GM12878 (cell line): Measurements from ENCODE around the gene BCKDK. TPM values are rescaled to one million over a fixed set of nuclear protein-coding genes. Genes with fewer than 3 reads are reported as not detected.
A peak's percentile ranks its signal among the peaks of the same experiment; 100 is the strongest.

Source experiments
- ATAC-seq: fragments of 200-7000 bp; cut with Tn5 transposase; 3 replicates; pipeline ENCODE4 v1.9.1; 2020; ENCODE audit warnings: mild to moderate bottlenecking, moderate library complexity
- BruUV-seq: library from RNA; stranded (reverse); fragments of 400-500 nt; replicated peaks from 2 replicates; lab custom pipeline; 2021; lab: Mats Ljungman, UMichigan
- CTCF ChIA-PET: fragments of 300-600 bp; sonication (Branson Sonifier 250); formaldehyde crosslinking; extraction: SDS; loops from one replicate; lab custom pipeline; 2021; ENCODE audit warnings: inconsistent platforms; lab: Yijun Ruan, JAX
- POLR2A ChIA-PET: fragments of 350-600 bp; formaldehyde crosslinking; extraction: SDS; loops from one replicate; lab custom pipeline; 2021; ENCODE audit warnings: inconsistent platforms; lab: Charles Lee
- RAD21 ChIA-PET: fragments of 300-600 bp; sonication (Branson Sonifier 250); formaldehyde crosslinking; loops from one replicate; lab custom pipeline; 2023; ENCODE audit warnings: antibody characterized with exemption; ENCODE audit not compliant: unreplicated experiment; lab: Charles Lee
- SMC1A ChIA-PET: fragments of 300-600 bp; sonication (Branson Sonifier 250); formaldehyde crosslinking; loops from one replicate; lab custom pipeline; 2023; ENCODE audit not compliant: unreplicated experiment, uncharacterized antibody; lab: Charles Lee
- DNase-seq: peaks from one replicate; pipeline ENCODE4 v3.0.0-alpha.2; 2011; ENCODE audit warnings: low read depth, low spot score
- FAIRE-seq: peaks from 3 replicates; lab custom pipeline; 2011; peaks lifted over from hg19 to GRCh38; lab: Jason Lieb, UNC
- H2AFZ ChIP-seq: 2 replicates; pipeline ENCODE4 v1.6.0; 2011; ENCODE audit warnings: low read depth, low read length, control low read depth; ENCODE audit not compliant: control insufficient read depth
- H3K27ac ChIP-seq: 2 replicates; pipeline ENCODE4 v1.5.1; 2011; ENCODE audit warnings: control low read depth; ENCODE audit not compliant: control insufficient read depth, insufficient read depth
- H3K27me3 ChIP-seq, 2 experiments: replicated peaks in 1 of 2; 2 replicates each; pipeline versions ENCODE4 v1.6.0 to v1.6.1; 2011; ENCODE audit warnings: low read length in 1 of 2; ENCODE audit not compliant: control insufficient read depth in 2 of 2, insufficient read depth in 2 of 2
- H3K36me3 ChIP-seq, 2 experiments: 2 replicates each; pipeline ENCODE4 v1.5.1; 2011; ENCODE audit warnings: low read length in 1 of 2; ENCODE audit not compliant: control insufficient read depth in 2 of 2, insufficient read depth in 2 of 2
- H3K4me1 ChIP-seq: 2 replicates; pipeline ENCODE4 v1.6.1; 2011; ENCODE audit warnings: mild to moderate bottlenecking, low read length, moderate library complexity, mixed read lengths; ENCODE audit not compliant: control insufficient read depth, insufficient read depth
- H3K4me2 ChIP-seq: 2 replicates; pipeline ENCODE4 v1.6.0; 2011; ENCODE audit warnings: control low read depth; ENCODE audit not compliant: control insufficient read depth, insufficient read depth
- H3K4me3 ChIP-seq: fragments of 200-600 bp; sonication (generic); 2 replicates; pipeline ENCODE4 v1.5.1; 2016
- H3K79me2 ChIP-seq: 2 replicates; pipeline ENCODE4 v1.6.0; 2011; ENCODE audit warnings: low read length; ENCODE audit not compliant: control insufficient read depth, insufficient read depth
- H3K9ac ChIP-seq: 2 replicates; pipeline ENCODE4 v1.8.0; 2011; ENCODE audit warnings: low read length, control low read depth, mixed read lengths; ENCODE audit not compliant: control insufficient read depth, insufficient read depth
- H3K9me3 ChIP-seq: replicated peaks from 3 replicates; pipeline ENCODE4 v1.5.1; 2011; ENCODE audit warnings: mild to moderate bottlenecking, low read length; ENCODE audit not compliant: control insufficient read depth, insufficient read depth
- H4K20me1 ChIP-seq: 2 replicates; pipeline ENCODE4 v1.6.0; 2011; ENCODE audit not compliant: control insufficient read depth, insufficient read depth
- ASH2L ChIP-seq: fragments of 300-600, 200-600 bp; sonication (generic); IDR thresholded peaks from 2 replicates; pipeline ENCODE4 v1.6.1; 2017; ENCODE audit warnings: low read depth, mild to moderate bottlenecking, borderline replicate concordance
- ATF7 ChIP-seq: fragments of 450-650 bp; IDR thresholded peaks from 2 replicates; pipeline ENCODE4 v1.6.1; 2016; ENCODE audit warnings: low read depth, mild to moderate bottlenecking
- FOXM1 ChIP-seq: IDR thresholded peaks from 2 replicates; pipeline ENCODE4 v1.6.1; 2012; ENCODE audit warnings: low read depth, mild to moderate bottlenecking, inconsistent platforms, low read length, moderate library complexity
- IKZF2 ChIP-seq, 2 experiments: fragments of 450-650 bp; IDR thresholded peaks; 2 replicates each; pipeline ENCODE4 v1.6.1; 2017; ENCODE audit warnings: mild to moderate bottlenecking in 2 of 2, moderate library complexity in 2 of 2
- NBN ChIP-seq: fragments of 450-650 bp; IDR thresholded peaks from 2 replicates; pipeline ENCODE4 v1.6.1; 2016
- RUNX3 ChIP-seq: IDR thresholded peaks from 2 replicates; pipeline ENCODE4 v1.6.1; 2012; ENCODE audit warnings: low read length, inconsistent platforms
- SRF ChIP-seq, 2 experiments: IDR thresholded peaks; 2 replicates each; pipeline ENCODE4 v1.6.1; 2011; ENCODE audit warnings: low read depth in 2 of 2, low read length in 2 of 2, mild to moderate bottlenecking in 1 of 2, moderate library complexity in 1 of 2
- TCF12 ChIP-seq: IDR thresholded peaks from 2 replicates; pipeline ENCODE4 v1.6.1; 2011; ENCODE audit warnings: low read depth, mild to moderate bottlenecking, low read length
- YBX1 ChIP-seq: fragments of 450-650 bp; IDR thresholded peaks from 2 replicates; pipeline ENCODE4 v1.6.1; 2016; ENCODE audit warnings: antibody characterized with exemption
- ZBED1 ChIP-seq: IDR thresholded peaks from 2 replicates; pipeline ENCODE4 v1.6.1; 2016; ENCODE audit warnings: borderline replicate concordance
- ZZZ3 ChIP-seq: IDR thresholded peaks from 2 replicates; pipeline ENCODE4 v1.6.1; 2011; ENCODE audit warnings: low read depth; ENCODE audit not compliant: control insufficient read depth, insufficient read length
- WGBS: methylation state at CpG from one replicate; pipeline ENCODE4 v1.1.6; 2016; ENCODE audit warnings: low lambda C conversion rate; ENCODE audit not compliant: insufficient replicate concordance, insufficient coverage; ENCODE audit errors: missing lambda C conversion rate; 5-methylcytosine and 5-hydroxymethylcytosine counted together
- in situ Hi-C: fragments of 300-500 bp; cut with MboI; formaldehyde crosslinking; loops from 9 replicates; pipeline ENCODE4 v1.14.3; 2018; ENCODE audit warnings: mixed read lengths
- intact Hi-C: fragments of 100-400 bp; cut with micrococcal nuclease; formaldehyde crosslinking; loops from one replicate; pipeline ENCODE4 v1.14.2; 2022; ENCODE audit not compliant: unreplicated experiment
- polyA plus RNA-seq, 11 experiments: library from polyadenylated mRNA; depleted of rRNA in 4 of 11; unstranded in 6 of 11; stranded (reverse) in 5 of 11; fragments of >200 nt; fragmentation: Nextera tagmentation in 4 of 11; fragmentation: Illumina TruSeq in 1 of 11; extraction: Ambion mirVana in 4 of 11; extraction: Trizol in 1 of 11; gene quantifications; 1 replicate in 1 of 11; 2 replicates in 10 of 11; pipeline versions ENCODE4 v1.2.1 to v1.2.3, GENCODE V29; 2011 to 2016; ENCODE audit warnings: inconsistent platforms in 2 of 11, missing spikeins in 2 of 11, low read depth in 1 of 11
- total RNA-seq, 4 experiments: library from RNA; depleted of rRNA in 3 of 4; stranded (reverse); fragments of >200 nt in 3 of 4; fragmentation: Illumina TruSeq in 1 of 4; extraction: Trizol in 1 of 4; gene quantifications; 2 replicates each; pipeline versions ENCODE4 v1.2.1 to v1.2.3, GENCODE V29; 2013 to 2021

The BCKDK gene
- total and polyA plus RNA-seq, 10 of the 15 experiments (the other 5 are each of a cell fraction or from before 2014, with no cell fraction given): 0.68 to 56.6 (median 32.8) TPM

GRCh38 chr16:31107465-31107867 is 720 bp upstream of the BCKDK start:
- FAIRE-seq (peak; percentile 68), DNase-seq (peak; percentile 54), ATAC-seq (peak; percentile 79)
- Histone ChIP-seq H3K27ac (peak overlapping the region; percentile 81), H4K20me1 (no peaks in the 10 kb centered on the region), H3K4me2 (peak overlapping the region; percentile 77), H3K36me3 (peaks cover 0 to 4% of the 10 kb centered on the region in 2 experiments; a peak in 3 of 4 replicates), H3K9ac (peak overlapping the region; percentile 91), H3K4me3 (peak overlapping the region; percentile 74), H3K9me3 (no peaks in the 10 kb centered on the region), H2AFZ (peak overlapping the region; percentile 91), H3K27me3 (no peaks in the 10 kb centered on the region), H3K79me2 (peaks cover 13% of the 10 kb centered on the region), H3K4me1 (peaks cover 22% of the 10 kb centered on the region)
- intact Hi-C loops: loop anchor here (5.0 kb wide), 1 partner anchor 35 kb away; no protein-coding TSS in a partner anchor
- 35% methylated on average over 6 of the region's 6 CpGs for WGBS
- TF ChIP-seq ZZZ3 (no peak), FOXM1 (no peak), ASH2L (no peak), RUNX3 (no peak), IKZF2 (IDR thresholded peaks at IDR 0.05) (0 out of 4 replicates have a peak, but pooled peaks have one; percentile 9 to 22), ATF7 (no peak), YBX1 (no peak), NBN (0 out of 2 replicates have a peak, but pooled peaks have one; percentile 9), ZBED1 (no peak), TCF12 (0 out of 2 replicates have a peak, but pooled peaks have one; percentile 11), SRF (IDR thresholded peaks at IDR 0.05; ENCODE audit: low read depth in 2 of 2, low read length in 2 of 2) (no peak)
- in situ Hi-C loops: no loop called here
- SMC1A ChIA-PET: no interaction called here
- TSS peak; percentile 62 for BruUV-seq
- POLR2A ChIA-PET: interaction anchor here (0.6 to 3.1 kb wide), 5 partner anchors 10 to 153 kb away, joined by 3 to 13 read pairs (median 5); partner anchors contain the start of genes KAT8, ZNF646 and ZNF668
- CTCF ChIA-PET: interaction anchor here (0.9 to 1.6 kb wide), 3 partner anchors 10 to 34 kb away, joined by 4 to 6 read pairs (median 5); no protein-coding TSS in a partner anchor
- RAD21 ChIA-PET: interaction anchor here (1.5 to 2.8 kb wide), 3 partner anchors 9 to 35 kb away, joined by 6 to 12 read pairs (median 6); partner anchors contain the start of gene KAT8
